HepG2 (cell line): ENCODE data around the gene CIART. TPM values are rescaled to one million over a fixed set of nuclear protein-coding genes. Genes with fewer than 3 reads are reported as not detected.
A peak's percentile ranks its signal among the peaks of the same experiment; 100 is the strongest.

Source experiments
- AHR ChIP-seq: IDR thresholded peaks from 2 replicates; pipeline ENCODE4 v1.6.1; 2018; ENCODE audit warnings: missing genetic modification reagents, missing compliant biosample characterization
- BHLHE40 ChIP-seq: IDR thresholded peaks from 2 replicates; pipeline ENCODE4 v1.6.1; 2011; ENCODE audit warnings: low read length, improper control_type of control experiment
- HOXD1 ChIP-seq: sonication (generic); formaldehyde crosslinking; IDR thresholded peaks from 2 replicates; pipeline ENCODE4 v1.5.0; 2020; ENCODE audit warnings: missing genetic modification reagents
- ISL2 ChIP-seq: sonication (generic); formaldehyde crosslinking; IDR thresholded peaks from 2 replicates; pipeline ENCODE4 v1.5.0; 2020; ENCODE audit warnings: missing genetic modification reagents
- MEF2D ChIP-seq: sonication (generic); formaldehyde crosslinking; IDR thresholded peaks from 2 replicates; pipeline ENCODE4 v1.5.1; 2020; ENCODE audit warnings: mild to moderate bottlenecking, missing genetic modification reagents
- SOX13 ChIP-seq, 3 experiments: fragments of 450-650 bp in 1 of 3; sonication (generic) in 1 of 3; formaldehyde crosslinking in 1 of 3; IDR thresholded peaks in 2 of 3; conservative IDR thresholded peaks in 1 of 3; 2 replicates each; pipeline versions ENCODE4 v1.5.0 to v1.6.1; 2016 to 2020; ENCODE audit warnings: antibody characterized with exemption in 1 of 3, mild to moderate bottlenecking in 1 of 3, missing compliant biosample characterization in 1 of 3, missing genetic modification reagents in 1 of 3, moderate library complexity in 1 of 3
- TAF15 ChIP-seq: fragments of 200-400 bp; formaldehyde crosslinking; IDR thresholded peaks from one replicate; pipeline ENCODE4 v1.6.1; 2018; ENCODE audit warnings: mild to moderate bottlenecking, low read depth, low read length; ENCODE audit not compliant: poor library complexity, severe bottlenecking
- TARDBP ChIP-seq: sonication (generic); formaldehyde crosslinking; IDR thresholded peaks from 2 replicates; pipeline ENCODE4 v1.8.0; 2022; ENCODE audit warnings: mild to moderate bottlenecking, missing genetic modification reagents
- ZFP36L1 ChIP-seq: sonication (generic); formaldehyde crosslinking; IDR thresholded peaks from 2 replicates; pipeline ENCODE4 v1.8.0; 2022; ENCODE audit warnings: mild to moderate bottlenecking, missing genetic modification reagents, moderate library complexity
- ZFP36L2 ChIP-seq: sonication (generic); formaldehyde crosslinking; IDR thresholded peaks from 2 replicates; pipeline ENCODE4 v1.4.0; 2020; ENCODE audit warnings: missing genetic modification reagents
- ZFX ChIP-seq: sonication (generic); formaldehyde crosslinking; IDR thresholded peaks from 2 replicates; pipeline ENCODE4 v1.4.0; 2020; ENCODE audit warnings: mild to moderate bottlenecking, low read depth, missing genetic modification reagents, moderate library complexity
- ZNF562 ChIP-seq: sonication (generic); formaldehyde crosslinking; IDR thresholded peaks from 2 replicates; pipeline ENCODE4 v1.8.0; 2022; ENCODE audit warnings: missing genetic modification reagents, borderline replicate concordance
- ZNF629 ChIP-seq: sonication (generic); formaldehyde crosslinking; conservative IDR thresholded peaks from 2 replicates; pipeline ENCODE4 v1.5.0; 2020; ENCODE audit warnings: missing genetic modification reagents
- ZNF775 ChIP-seq: sonication (generic); formaldehyde crosslinking; IDR thresholded peaks from 2 replicates; pipeline ENCODE4 v1.4.0; 2020; ENCODE audit warnings: missing genetic modification reagents, mild to moderate bottlenecking, moderate library complexity, borderline replicate concordance
- ZNF784 ChIP-seq: sonication (generic); formaldehyde crosslinking; IDR thresholded peaks from 2 replicates; pipeline ENCODE4 v1.5.1; 2020; ENCODE audit warnings: missing genetic modification reagents, mild to moderate bottlenecking, borderline replicate concordance
- polyA plus RNA-seq, 8 experiments: library from polyadenylated mRNA; depleted of rRNA in 3 of 8; stranded (reverse) in 7 of 8; unstranded in 1 of 8; fragments of >200 nt; fragmentation: Illumina TruSeq in 4 of 8; extraction: Trizol in 4 of 8; gene quantifications; 2 replicates each; pipeline versions ENCODE4 v1.2.1 to v1.2.3, GENCODE V29; 2011 to 2016; ENCODE audit warnings: low read depth in 4 of 8, missing spikeins in 1 of 8, mixed read lengths in 1 of 8; ENCODE audit not compliant: insufficient read depth in 1 of 8
- total RNA-seq, 5 experiments: library from RNA; depleted of rRNA; stranded (reverse); fragments of >200 nt; fragmentation: Illumina TruSeq; extraction: Trizol; gene quantifications; 2 replicates each; pipeline ENCODE4 v1.2.3, GENCODE V29; 2016; ENCODE audit warnings: low read depth in 1 of 5
- TF ChIP-seq, protein P1 (sequence below): sonication (generic); formaldehyde crosslinking; IDR thresholded peaks from 2 replicates; pipeline ENCODE4 v1.4.0; 2020; ENCODE audit warnings: mild to moderate bottlenecking, missing genetic modification reagents, borderline replicate concordance
- TF ChIP-seq, protein P2 (sequence below): sonication (generic); formaldehyde crosslinking; IDR thresholded peaks from 2 replicates; pipeline ENCODE4 v1.5.1; 2020; ENCODE audit warnings: mild to moderate bottlenecking, missing genetic modification reagents, moderate library complexity
- TF ChIP-seq, protein P3 (sequence below): sonication (generic); formaldehyde crosslinking; IDR thresholded peaks from 2 replicates; pipeline ENCODE4 v1.4.0; 2020; ENCODE audit warnings: mild to moderate bottlenecking, missing genetic modification reagents

The CIART gene
- total and polyA plus RNA-seq, 2 of the 13 experiments (the other 11 are each of a cell fraction or from before 2014, with no cell fraction given) = 0.58 TPM; not detected in 1

- TF ChIP-seq, protein P1, sequence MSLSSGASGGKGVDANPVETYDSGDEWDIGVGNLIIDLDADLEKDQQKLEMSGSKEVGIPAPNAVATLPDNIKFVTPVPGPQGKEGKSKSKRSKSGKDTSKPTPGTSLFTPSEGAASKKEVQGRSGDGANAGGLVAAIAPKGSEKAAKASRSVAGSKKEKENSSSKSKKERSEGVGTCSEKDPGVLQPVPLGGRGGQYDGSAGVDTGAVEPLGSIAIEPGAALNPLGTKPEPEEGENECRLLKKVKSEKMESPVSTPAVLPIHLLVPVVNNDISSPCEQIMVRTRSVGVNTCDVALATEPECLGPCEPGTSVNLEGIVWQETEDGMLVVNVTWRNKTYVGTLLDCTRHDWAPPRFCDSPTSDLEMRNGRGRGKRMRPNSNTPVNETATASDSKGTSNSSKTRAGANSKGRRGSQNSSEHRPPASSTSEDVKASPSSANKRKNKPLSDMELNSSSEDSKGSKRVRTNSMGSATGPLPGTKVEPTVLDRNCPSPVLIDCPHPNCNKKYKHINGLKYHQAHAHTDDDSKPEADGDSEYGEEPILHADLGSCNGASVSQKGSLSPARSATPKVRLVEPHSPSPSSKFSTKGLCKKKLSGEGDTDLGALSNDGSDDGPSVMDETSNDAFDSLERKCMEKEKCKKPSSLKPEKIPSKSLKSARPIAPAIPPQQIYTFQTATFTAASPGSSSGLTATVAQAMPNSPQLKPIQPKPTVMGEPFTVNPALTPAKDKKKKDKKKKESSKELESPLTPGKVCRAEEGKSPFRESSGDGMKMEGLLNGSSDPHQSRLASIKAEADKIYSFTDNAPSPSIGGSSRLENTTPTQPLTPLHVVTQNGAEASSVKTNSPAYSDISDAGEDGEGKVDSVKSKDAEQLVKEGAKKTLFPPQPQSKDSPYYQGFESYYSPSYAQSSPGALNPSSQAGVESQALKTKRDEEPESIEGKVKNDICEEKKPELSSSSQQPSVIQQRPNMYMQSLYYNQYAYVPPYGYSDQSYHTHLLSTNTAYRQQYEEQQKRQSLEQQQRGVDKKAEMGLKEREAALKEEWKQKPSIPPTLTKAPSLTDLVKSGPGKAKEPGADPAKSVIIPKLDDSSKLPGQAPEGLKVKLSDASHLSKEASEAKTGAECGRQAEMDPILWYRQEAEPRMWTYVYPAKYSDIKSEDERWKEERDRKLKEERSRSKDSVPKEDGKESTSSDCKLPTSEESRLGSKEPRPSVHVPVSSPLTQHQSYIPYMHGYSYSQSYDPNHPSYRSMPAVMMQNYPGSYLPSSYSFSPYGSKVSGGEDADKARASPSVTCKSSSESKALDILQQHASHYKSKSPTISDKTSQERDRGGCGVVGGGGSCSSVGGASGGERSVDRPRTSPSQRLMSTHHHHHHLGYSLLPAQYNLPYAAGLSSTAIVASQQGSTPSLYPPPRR = no peak
- TF ChIP-seq TAF15 (no peak), ZNF775 (CRISPR knock-in tag) (no peak), TARDBP (CRISPR knock-in tag) (0 out of 2 replicates have a peak, but pooled peaks have one; percentile 20), MEF2D (CRISPR knock-in tag) (no peak), AHR (CRISPR knock-in tag) (no peak), BHLHE40 (no peak), ISL2 (CRISPR knock-in tag) (no peak), ZFP36L1 (CRISPR knock-in tag) (no peak), ZNF629 (CRISPR knock-in tag) (no peak), ZNF784 (no peak), ZFP36L2 (CRISPR knock-in tag) (no peak), SOX13 (IDR thresholded peaks at IDR 0.05) (no peak), SOX13 (CRISPR knock-in tag; conservative IDR thresholded peaks at IDR 0.05 in 1 of 2, IDR thresholded peaks at IDR 0.05 in 1 of 2) (peak in 1 of 2 experiments; percentile 18; a peak in 1 of 4 replicates), ZFX (peak; percentile 21; the same call in 1 of the 2 replicates), HOXD1 (CRISPR knock-in tag) (no peak), ZNF562 (CRISPR knock-in tag) (no peak)
- TF ChIP-seq, protein P2, sequence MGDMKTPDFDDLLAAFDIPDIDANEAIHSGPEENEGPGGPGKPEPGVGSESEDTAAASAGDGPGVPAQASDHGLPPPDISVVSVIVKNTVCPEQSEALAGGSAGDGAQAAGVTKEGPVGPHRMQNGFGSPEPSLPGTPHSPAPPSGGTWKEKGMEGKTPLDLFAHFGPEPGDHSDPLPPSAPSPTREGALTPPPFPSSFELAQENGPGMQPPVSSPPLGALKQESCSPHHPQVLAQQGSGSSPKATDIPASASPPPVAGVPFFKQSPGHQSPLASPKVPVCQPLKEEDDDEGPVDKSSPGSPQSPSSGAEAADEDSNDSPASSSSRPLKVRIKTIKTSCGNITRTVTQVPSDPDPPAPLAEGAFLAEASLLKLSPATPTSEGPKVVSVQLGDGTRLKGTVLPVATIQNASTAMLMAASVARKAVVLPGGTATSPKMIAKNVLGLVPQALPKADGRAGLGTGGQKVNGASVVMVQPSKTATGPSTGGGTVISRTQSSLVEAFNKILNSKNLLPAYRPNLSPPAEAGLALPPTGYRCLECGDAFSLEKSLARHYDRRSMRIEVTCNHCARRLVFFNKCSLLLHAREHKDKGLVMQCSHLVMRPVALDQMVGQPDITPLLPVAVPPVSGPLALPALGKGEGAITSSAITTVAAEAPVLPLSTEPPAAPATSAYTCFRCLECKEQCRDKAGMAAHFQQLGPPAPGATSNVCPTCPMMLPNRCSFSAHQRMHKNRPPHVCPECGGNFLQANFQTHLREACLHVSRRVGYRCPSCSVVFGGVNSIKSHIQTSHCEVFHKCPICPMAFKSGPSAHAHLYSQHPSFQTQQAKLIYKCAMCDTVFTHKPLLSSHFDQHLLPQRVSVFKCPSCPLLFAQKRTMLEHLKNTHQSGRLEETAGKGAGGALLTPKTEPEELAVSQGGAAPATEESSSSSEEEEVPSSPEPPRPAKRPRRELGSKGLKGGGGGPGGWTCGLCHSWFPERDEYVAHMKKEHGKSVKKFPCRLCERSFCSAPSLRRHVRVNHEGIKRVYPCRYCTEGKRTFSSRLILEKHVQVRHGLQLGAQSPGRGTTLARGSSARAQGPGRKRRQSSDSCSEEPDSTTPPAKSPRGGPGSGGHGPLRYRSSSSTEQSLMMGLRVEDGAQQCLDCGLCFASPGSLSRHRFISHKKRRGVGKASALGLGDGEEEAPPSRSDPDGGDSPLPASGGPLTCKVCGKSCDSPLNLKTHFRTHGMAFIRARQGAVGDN (CRISPR knock-in tag) = peak; percentile 53
- TF ChIP-seq, protein P3, sequence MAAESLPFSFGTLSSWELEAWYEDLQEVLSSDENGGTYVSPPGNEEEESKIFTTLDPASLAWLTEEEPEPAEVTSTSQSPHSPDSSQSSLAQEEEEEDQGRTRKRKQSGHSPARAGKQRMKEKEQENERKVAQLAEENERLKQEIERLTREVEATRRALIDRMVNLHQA (CRISPR knock-in tag) = no peak
Measured at GRCh38 chr1:150259758-150260669, 22.3 kb upstream of the CIART start (continued).
